Prostate gland (tissue), 2 donors: ENCODE data around the gene CHTOP. TPM values are rescaled to one million over a fixed set of nuclear protein-coding genes. Genes with fewer than 3 reads are reported as not detected.
A peak's percentile ranks its signal among the peaks of the same experiment; 100 is the strongest.
"Not testable (repeated sequence)": the region's sequence is repeated elsewhere in the genome, so short reads cannot be mapped to it uniquely, and the experiment has no call there.

Experiments used
- DNase-seq: peaks from one replicate; pipeline ENCODE4 v3.0.0-alpha.2; 2019; ENCODE audit warnings: low spot score
- H3K27ac ChIP-seq, 2 donors: fragments of 200-600 bp; sonication (generic); 2 replicates each; pipeline ENCODE4 v1.5.1; 2017 to 2019
- H3K27me3 ChIP-seq: fragments of 200-600 bp; sonication (generic); replicated peaks from 2 replicates; pipeline ENCODE4 v1.5.1; 2019; ENCODE audit not compliant: insufficient read depth
- H3K36me3 ChIP-seq, 2 donors: fragments of 200-600 bp; sonication (generic); 1 replicate in 1 of 2; 2 replicates in 1 of 2; pipeline versions ENCODE4 v1.5.1 to v1.8.1; 2017 to 2019
- H3K4me1 ChIP-seq: fragments of 200-600 bp; sonication (generic); replicated peaks from 2 replicates; pipeline ENCODE4 v1.5.1; 2019
- H3K4me3 ChIP-seq, 2 donors: fragments of 200-600 bp; sonication (generic); 2 replicates each; pipeline ENCODE4 v1.5.1; 2017 to 2019
- H3K9me3 ChIP-seq: fragments of 200-600 bp; sonication (generic); 2 replicates; pipeline ENCODE4 v1.5.1; 2017
- CTCF ChIP-seq, 4 experiments: fragments of 200-600 bp in 2 of 4; fragments of 450-650 bp in 2 of 4; sonication (generic) in 2 of 4; IDR thresholded peaks; 1 replicate in 3 of 4; 2 replicates in 1 of 4; pipeline ENCODE4 v1.5.1; 2016 to 2019; ENCODE audit warnings: antibody characterized with exemption in 4 of 4, mild to moderate bottlenecking in 2 of 4, moderate library complexity in 2 of 4
- POLR2A ChIP-seq: fragments of 450-650 bp; IDR thresholded peaks from one replicate; pipeline ENCODE4 v1.6.1; 2016; ENCODE audit warnings: antibody characterized with exemption, mild to moderate bottlenecking
- POLR2AphosphoS5 ChIP-seq: sonication (generic); formaldehyde crosslinking; IDR thresholded peaks from one replicate; pipeline ENCODE4 v1.6.1; 2017; ENCODE audit warnings: antibody characterized with exemption
- WGBS: methylation state at CpG from one replicate; pipeline ENCODE4 v1.1.5; 2018; 5-methylcytosine and 5-hydroxymethylcytosine counted together
- intact Hi-C: fragments of 100-400 bp; cut with DNase I; formaldehyde crosslinking; loops from one replicate; pipeline ENCODE4 v1.14.2; 2022
- total RNA-seq, 2 donors: library from RNA; depleted of rRNA; stranded (reverse); fragments of >200 nt; gene quantifications; one replicate each; pipeline ENCODE4 v1.1.0, GENCODE V29; 2016

The CHTOP gene
- total RNA-seq, 2 donors from 2014 or later: 60.6 to 74.4 TPM

DNA sequence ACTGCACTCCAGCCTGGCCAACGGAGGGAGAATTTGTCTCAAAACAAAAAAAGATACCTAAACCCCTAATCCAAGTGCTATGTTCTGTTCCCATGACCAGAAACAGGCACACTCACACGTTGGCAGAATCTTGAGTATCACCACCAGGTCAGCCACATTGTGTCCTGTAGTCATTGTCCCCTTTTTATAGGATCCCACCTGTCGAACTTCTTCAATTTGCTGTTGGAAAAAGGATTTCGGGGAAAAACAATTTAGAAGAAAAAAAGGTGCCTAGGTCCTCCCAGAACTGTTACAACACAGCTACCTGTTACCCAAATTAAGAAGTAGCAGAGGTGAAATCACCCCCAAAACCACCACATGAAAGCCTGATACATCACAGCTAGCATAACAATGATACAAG is 33.6 kb downstream of the CHTOP start:
- WGBS: 81% methylated on average over 4 of the region's 4 CpGs
- no peak overlapping the region for H3K4me3 ChIP-seq
- no peaks in the 10 kb centered on the region for H3K27me3 ChIP-seq
- no peak for DNase-seq
- H3K27ac ChIP-seq: no peak overlapping the region
- H3K36me3 ChIP-seq: peaks cover 8 to 20% of the 10 kb centered on the region in 2 donors
- intact Hi-C loops: no loop called here
- TF ChIP-seq POLR2A: no peak
- no peak for TF ChIP-seq CTCF (IDR thresholded peaks at IDR 0.05)
- no peak for TF ChIP-seq POLR2AphosphoS5
- no peaks in the 10 kb centered on the region for H3K9me3 ChIP-seq
- H3K4me1 ChIP-seq: peaks cover 8% of the 10 kb centered on the region

- DNase-seq, H3K4me3 ChIP-seq, H3K4me1 ChIP-seq, H3K27me3 ChIP-seq, H3K27ac ChIP-seq, H3K9me3 ChIP-seq, intact Hi-C loops: not testable (repeated sequence)
- WGBS: 95% methylated on average over 8 of the region's 8 CpGs
- H3K36me3 ChIP-seq: peaks cover 8 to 18% of the 10 kb centered on the region in 2 donors
Observed at GRCh38 chr1:153668672-153669071, 34.8 kb downstream of the CHTOP start.

- 76% methylated on average over 6 of the region's 6 CpGs for WGBS
- H3K27ac ChIP-seq: peak overlapping the region in 1 of 2 donors; percentile 12
- peaks cover 8 to 14% of the 10 kb centered on the region in 2 donors for H3K36me3 ChIP-seq
- no peaks in the 10 kb centered on the region for H3K9me3 ChIP-seq
- H3K27me3 ChIP-seq: no peaks in the 10 kb centered on the region
- DNase-seq: no peak
- peak overlapping the region; percentile 62 to 77 for H3K4me3 ChIP-seq
- H3K4me1 ChIP-seq: peaks cover 8% of the 10 kb centered on the region
- intact Hi-C loops: loop anchor here (5.0 kb wide), 1 partner anchor 97 kb away; no protein-coding TSS in a partner anchor
- no peak for TF ChIP-seq POLR2AphosphoS5
- no peak for TF ChIP-seq CTCF (IDR thresholded peaks at IDR 0.05)
- TF ChIP-seq POLR2A: no peak
Observed at GRCh38 chr1:153669606-153670005, 35.7 kb downstream of the CHTOP start.

- intact Hi-C loops: loop anchor here (5.0 kb wide), 1 partner anchor 98 kb away; no protein-coding TSS in a partner anchor
- H3K36me3 ChIP-seq: peaks cover 8 to 9% of the 10 kb centered on the region in 2 donors
- no peaks in the 10 kb centered on the region for H3K9me3 ChIP-seq
- WGBS: 1% methylated on average over 22 of the region's 22 CpGs
- no peak for DNase-seq
- peaks cover 8% of the 10 kb centered on the region for H3K4me1 ChIP-seq
- H3K27ac ChIP-seq: peak overlapping the region; percentile 75 to 76
- peak overlapping the region; percentile 62 to 77 for H3K4me3 ChIP-seq
- TF ChIP-seq CTCF (IDR thresholded peaks at IDR 0.05) (no peak), POLR2AphosphoS5 (no peak), POLR2A (no peak)
- no peaks in the 10 kb centered on the region for H3K27me3 ChIP-seq
Observed at GRCh38 chr1:153670257-153670858, 36.5 kb downstream of the CHTOP start.

DNA sequence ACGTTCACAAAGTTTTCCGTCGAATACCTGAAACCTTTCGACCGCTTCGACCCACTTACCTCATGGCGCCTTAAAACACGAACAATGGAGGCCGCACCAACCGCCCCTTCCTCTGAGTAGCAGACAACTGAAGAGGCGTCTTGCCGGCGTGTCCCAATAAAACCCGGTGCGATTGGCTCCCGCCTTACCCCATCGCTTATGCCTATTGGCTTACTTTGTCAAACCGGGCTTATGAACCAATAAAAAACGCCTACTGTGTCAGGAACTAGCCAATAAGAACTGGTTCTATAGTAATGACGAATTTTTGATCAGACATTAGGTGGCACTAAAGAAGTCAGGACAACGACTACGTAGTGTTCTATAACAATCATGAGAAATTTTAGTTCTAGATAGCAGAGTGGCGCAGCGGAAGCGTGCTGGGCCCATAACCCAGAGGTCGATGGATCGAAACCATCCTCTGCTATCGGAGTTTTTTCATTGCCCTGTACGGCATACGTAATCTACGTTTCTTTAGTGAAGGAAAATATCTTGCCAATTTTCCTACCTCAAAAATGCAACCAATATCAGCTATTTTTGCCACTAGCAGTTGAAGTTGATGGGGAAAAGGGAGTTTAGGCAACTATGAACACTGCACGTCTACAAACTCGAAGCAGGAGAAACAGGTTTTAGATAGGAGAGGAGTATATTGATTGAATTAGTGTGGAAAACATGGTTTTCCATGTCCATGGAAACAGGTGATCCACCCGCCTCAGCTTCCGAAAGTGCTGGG is 37.2 kb downstream of the CHTOP start, which contains the start of gene ILF2:
Gene ILF2, minus strand, starts transcription at position 135 of the 769 bp plus-strand sequence. Its CDS starts 71 bp downstream, at position 64.
- DNase-seq: peak; percentile 98
- under 1% methylated on average over 35 of the region's 35 CpGs for WGBS
- Histone ChIP-seq H3K9me3 (no peaks in the 10 kb centered on the region), H3K36me3 (peaks cover 5 to 9% of the 10 kb centered on the region in 2 donors), H3K27me3 (no peaks in the 10 kb centered on the region), H3K27ac (peak within 1 kb of the TSS; percentile 79 to 83), H3K4me1 (peaks cover 8% of the 10 kb centered on the region), H3K4me3 (peak within 1 kb of the TSS; percentile 62 to 77)
- intact Hi-C loops: loop anchor here (5.0 kb wide), 1 partner anchor 99 kb away; no protein-coding TSS in a partner anchor
- peak; percentile 87 for TF ChIP-seq POLR2A
- peak; percentile 97 for TF ChIP-seq POLR2AphosphoS5
- TF ChIP-seq CTCF (IDR thresholded peaks at IDR 0.05): peak in 1 of 4 experiments; percentile 34
